Fibroblast of skin of scalp (primary cell): Measurements from ENCODE around the gene EVL.
A peak's percentile ranks its signal among the peaks of the same experiment; 100 is the strongest.
"Not testable (repeated sequence)": the region's sequence is repeated elsewhere in the genome, so short reads cannot be mapped to it uniquely, and the experiment has no call there.

Experiments
- DNase-seq: peaks from one replicate; pipeline ENCODE4 v3.0.0-alpha.2; 2013

EVL gene

DNA sequence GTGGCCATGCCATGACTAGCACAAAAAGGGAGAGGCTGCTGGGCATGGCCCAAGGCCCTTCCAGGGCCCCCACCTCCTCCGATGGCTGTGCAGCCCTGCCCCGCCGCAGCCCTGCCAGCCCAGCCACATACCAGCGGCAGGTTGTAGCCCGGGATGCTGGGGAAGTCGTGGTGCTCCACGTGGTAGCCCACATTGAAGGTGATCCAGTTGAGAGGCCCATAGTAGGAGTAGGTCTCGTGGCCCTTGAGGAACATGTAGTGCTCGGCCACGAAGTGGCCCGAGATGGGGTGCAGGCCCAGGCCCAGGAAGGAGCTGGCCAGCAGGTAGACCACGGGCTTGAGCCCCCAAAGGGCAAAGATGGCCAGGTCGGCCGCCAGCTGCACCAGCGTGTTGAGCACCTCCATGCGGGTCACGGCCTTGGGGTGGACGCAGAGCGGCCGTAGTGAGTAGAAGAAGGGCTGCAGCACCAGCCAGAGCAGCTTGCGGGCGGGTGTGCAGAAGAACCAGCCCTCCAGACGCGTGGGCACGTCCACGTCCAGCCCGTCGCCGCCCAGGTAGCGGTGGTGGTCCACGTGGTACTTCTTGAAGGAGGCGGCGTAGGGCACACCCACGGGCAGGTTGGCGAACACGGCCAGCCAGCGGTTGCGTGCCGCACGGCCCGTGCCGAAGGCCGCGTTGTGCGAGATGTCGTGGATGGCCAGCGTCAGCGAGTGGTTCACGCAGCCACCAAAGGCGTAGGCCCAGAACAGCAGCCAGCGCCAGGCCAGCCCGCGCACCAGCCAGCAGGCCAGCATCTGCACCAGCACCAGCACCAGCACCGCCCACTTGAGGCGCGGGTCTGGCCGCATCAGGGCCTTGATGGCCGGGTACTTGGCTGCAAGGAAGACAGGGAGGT, 83.9 kb downstream of the EVL start:
- DNase-seq, result no peak

- no peak for DNase-seq
Observed at GRCh38 chr14:100149851-100150611, 84.8 kb downstream of the EVL start.

- DNase-seq, result no peak
Observed at GRCh38 chr14:100150932-100151587, 85.8 kb downstream of the EVL start.

DNA sequence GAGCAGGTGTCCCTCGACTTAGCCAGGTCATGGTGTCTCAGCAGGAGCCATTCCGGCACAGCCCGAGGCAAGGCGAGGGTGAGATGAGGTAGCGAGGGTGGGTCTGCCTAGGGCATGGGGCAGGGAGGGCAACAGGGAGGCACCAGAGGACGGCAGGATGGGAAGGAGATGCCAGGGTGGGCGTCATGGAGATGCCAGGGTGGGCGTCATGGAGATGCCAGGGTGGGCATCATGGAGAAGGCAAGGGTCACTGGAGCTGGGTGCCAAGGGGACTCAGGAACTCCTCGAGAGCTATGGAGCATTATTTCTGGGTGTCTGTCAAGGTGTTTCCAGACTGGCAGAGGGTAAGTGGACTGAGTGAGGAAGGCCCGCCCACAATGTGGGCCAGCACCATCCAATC, 86.9 kb downstream of the EVL start:
- no peak for DNase-seq

- no peak for DNase-seq
Observed at GRCh38 chr14:100153560-100153959, 88.3 kb downstream of the EVL start.

DNA sequence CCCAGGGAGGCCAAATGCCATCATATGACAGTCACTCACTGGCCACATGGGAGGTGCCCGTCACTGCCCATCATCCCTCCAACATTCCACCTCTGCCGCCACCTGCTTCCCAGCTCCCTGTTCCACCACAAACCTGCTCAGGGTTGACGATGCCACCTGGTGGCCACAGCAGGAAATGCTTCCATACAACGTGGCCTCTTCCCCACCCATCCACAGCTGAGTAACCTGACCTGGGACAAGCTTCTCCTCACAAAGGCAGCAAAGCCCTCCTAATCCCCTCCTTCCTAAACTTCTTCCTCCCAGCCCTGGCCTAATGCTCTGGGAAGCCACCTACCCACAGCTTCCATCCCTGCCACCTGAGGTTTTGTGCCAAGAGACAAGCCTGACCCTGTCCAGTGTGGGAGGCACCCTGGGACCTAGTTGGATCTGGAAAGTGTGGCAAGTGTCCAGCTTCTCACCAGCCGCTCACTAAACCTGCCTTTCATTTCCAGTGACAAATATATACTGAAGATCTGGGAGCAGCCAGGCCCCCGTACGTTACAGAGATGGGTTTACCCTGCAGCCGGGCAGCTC, 89.9 kb downstream of the EVL start:
- peak; percentile 22 for DNase-seq

GRCh38 chr14:100155756-100156616, 90.8 kb downstream of the EVL start:
- DNase-seq, result no peak

DNA sequence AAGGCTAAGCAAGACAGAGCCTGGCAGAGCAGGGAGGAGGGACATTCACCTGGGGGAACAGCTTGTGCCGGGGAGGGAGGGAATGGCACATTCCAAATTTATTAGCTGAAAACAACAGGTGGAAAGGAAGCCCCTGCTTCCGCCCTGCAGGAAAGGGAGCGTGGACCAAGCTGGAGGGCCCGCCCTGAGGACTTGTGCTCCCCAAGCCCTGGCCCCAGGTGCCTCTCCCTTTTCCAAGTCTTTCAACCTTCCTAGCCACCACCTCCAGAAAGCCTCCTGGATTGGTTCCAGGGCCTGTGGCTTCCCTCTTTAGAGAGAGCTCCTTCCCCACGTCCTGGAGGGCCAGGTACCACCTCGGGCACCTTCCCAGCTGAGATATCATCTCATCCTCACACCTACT, 91.6 kb downstream of the EVL start:
- DNase-seq, result no peak

DNA sequence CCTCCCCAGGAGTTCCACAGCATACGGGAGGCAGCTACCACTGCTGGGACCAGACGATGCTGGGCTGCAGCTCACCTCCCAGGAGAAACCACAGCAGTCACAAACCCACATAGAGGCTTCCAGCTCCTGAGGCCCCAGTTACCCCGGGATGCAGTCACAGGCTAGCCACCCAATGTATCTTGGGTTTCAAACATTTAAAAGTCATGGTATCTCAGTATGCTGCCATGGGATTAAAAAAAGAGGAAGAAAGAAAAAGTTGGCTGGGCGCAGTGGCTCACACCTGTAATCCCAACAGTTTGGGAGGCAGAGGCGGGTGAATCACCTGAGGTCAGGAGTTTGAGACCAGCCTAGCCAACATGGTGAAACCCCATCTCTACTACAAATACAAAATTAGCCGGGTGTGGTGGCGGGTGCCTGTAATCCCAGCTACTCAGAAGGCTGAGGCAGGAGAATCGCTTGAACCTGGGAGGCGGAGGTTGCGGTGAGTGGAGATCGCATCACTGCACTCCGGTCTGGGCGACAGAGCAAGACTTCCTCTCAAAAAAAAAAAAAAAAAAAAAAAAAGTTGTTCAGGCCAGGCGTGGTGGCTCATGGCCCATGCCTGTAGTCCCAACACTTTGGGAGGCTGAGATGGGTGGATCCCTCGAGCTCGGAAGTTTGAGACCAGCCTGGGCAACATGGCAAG, 92.5 kb downstream of the EVL start:
- DNase-seq, result not testable (repeated sequence)

GRCh38 chr14:100158566-100159093, 93.4 kb downstream of the EVL start:
- no peak for DNase-seq

DNA sequence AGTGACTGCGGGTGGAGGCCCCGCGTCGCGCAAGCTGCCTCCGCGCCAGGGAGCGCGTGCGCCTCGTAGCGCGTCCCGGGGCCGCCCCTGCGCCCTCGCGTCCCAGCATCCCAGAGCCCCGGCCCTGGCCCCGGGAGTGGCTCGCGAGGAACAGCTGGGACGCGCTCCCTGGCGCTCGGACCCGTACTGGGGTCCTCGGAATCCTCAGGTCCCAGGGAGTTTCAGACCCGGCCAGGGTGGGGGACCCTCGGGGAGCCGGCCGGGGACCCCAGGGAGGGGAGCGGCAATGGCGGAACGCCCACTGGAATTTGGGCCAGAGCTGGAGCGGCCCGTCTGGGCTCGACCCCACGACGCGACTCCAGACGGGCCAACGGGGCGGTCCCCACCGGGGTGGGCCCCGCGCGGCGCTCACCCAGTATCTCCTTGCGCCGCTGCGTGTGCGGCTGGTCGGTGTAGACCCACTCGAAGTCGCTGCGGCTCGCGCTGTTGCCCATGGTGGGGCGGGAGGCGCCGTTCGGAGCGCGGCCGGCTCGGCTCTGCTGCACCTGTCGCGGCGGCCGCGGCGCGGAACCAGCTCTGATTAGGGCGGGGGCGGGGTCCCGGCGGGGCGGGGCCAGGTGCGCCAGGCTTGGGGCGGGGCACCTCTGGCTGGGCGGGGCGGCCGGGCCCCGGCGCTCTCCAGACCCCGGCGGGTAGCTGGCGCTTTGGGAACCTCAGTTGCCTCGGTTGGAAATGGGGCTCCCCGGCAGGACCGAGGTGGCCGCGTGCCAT, 94.1 kb downstream of the EVL start, which contains the start of gene DEGS2:
Gene DEGS2, minus strand, starts transcription at position 552 of the 771 bp plus-strand sequence. Its CDS starts 58 bp downstream, at position 494.
- DNase-seq, result no peak

DNA sequence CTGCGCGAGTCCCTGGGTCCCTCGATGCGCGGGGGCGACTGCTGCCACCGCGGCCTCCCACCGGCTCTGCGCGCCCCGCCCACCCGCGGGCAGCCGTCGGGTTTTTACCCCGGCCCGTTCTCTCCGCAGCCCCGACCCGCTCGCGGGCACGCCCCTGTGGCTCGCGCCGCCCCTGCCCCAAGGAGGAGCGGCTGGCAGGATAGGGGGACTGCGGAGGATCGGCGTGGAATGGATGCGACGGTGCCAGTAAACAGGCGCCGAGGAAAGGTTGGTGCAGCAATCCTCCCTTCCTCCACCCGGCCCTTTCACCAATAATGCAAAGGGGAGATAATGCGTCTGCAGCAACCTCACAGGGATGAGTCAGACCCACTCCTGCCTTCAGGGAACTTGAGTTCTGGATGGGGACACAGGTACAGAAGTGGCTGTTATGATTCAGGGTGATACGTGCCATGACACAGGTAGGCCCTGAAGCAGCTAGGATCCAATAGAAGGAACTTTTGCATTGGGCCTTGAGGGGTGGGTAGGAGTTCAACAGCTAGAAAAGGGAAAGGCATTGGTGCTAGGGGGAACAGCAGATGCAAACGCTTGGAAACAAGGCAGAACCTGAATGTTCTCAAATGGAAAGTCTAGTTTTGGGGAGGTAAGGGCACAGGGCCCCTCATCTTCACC, 94.8 kb downstream of the EVL start:
- DNase-seq, result no peak

DNA sequence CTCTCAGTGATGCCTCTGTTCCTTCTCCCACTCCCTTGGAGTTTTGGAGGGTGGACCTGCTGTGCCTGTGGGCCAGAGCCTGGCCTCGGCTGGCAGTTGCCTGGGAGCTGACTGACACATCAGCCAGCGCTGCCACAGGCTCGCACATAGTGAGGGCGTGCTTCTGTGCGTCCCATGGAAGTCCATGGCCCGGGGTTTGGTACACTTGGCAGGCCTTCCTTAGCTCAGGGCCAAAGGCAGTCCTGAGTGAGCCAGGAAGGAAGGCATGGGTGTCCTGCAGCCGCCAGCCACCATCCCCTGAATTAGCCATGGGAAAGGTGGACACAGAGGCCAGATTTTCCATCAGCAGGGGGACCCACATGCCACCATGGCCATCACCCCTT, 95.3 kb downstream of the EVL start:
- no peak for DNase-seq

DNA sequence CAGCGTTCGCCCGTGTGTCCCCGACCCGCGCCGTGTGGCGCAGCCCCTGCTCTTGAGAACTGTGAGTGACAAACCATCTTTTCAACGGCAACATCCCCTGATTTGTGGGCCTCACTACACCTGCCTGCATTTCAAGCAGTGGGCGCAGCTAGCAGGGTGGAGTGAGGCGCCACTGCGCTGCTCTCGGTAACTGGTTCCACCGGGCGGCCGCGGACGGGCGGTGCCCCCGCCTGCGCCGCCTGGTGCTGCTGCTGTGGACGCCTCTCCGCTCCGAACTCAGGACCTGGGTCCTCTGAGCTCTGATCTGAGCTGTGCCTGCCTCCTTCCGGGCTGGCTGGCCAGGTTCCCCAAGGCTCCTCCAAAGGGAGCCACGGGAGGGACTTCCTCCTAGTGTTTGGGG, 100.2 kb downstream of the EVL start:
- no peak for DNase-seq

DNA sequence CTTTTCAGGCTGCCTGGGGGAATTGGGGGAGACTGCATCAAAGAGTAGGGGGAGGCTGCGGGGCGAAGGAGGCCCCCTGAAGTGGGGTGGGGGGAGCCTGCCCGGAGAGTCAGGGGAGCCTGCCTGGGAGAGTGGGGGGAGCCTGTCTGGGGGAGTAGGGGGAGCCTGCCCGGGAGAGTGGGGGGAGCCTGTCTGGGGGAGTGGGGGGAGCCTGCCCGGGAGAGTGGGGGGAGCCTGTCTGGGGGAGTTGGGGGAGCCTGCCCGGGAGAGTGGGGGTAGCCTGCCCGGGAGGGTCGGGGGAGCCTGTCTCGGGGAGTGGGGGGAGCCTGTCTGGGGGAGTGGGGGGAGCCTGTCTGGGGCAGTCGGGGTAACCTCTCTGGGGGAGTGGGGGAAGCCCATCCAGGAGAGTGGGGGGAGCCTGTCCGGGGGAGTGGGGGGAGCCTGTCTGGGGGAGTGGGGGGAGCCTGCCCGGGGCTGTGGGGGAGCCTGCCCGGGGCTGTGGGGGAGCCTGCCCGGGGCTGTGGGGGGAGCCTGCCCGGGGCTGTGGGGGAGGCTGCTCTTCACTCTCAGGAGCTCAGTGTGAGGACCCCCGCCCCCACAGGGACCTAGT, 100.7 kb downstream of the EVL start:
- no peak for DNase-seq

DNA sequence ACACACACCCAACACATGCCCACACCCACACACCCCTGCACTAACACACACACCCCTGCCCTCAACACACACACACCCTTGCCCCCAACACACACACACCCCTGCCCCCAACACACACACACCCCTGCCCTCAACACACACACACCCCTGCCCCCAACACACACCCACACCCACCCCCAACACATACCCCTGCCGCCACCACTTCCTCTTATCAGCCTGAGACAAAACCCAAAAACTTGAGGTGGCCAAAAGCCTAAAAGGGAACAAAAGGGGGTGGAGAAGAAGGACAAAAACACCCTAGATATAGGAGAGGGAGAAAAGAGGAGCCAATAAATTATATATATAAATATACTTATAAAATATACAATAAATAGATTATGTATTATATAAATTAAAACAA, 103.3 kb downstream of the EVL start:
- DNase-seq, result no peak

DNA sequence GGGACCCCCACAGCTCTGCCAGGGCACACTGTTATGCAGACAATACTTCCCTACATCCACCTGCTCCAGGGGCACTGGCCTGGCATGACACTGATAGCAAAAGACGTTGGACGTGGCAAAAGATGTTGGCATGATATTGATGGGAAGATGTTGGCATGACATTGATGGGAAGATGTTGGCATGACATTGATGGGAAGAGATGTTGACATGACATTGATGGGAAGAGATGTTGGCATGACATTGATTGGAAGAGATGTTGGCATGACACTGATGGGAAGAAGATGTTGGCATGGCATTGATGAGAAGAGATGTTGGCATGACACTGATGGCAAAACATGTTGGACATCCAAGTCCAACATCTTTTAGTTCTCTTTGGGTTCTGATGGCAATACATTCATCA, 105.7 kb downstream of the EVL start:
- no peak for DNase-seq

GRCh38 chr14:100172811-100173210, 107.6 kb downstream of the EVL start:
- no peak for DNase-seq

DNA sequence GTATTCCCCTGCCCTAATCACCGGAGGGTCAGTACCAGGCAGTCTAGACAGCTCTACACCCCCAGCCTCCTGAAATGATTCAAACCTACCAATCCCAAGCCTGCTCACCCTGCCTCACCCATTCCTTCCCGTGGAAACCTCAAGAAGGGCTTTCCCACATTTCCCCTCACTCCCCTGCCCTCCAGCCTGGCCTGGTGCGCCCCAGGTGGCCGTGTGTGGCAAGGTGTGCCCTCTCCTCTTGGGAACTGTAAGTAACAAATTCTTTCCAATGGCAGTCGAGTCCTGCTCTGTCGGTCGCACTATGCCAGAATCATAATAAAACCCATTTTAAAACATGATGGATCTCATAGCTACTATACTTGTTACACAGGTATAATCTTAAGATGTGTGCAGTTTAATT, 108.1 kb downstream of the EVL start:
- DNase-seq, result no peak
